Gastroesophageal sphincter (tissue), 3 donors: ENCODE data around the gene OR52B6.

Source experiments
- POLR2A ChIP-seq, 2 donors: fragments of 450-650 bp; IDR thresholded peaks; one replicate each; pipeline ENCODE4 v1.6.1; 2017; ENCODE audit warnings: antibody characterized with exemption in 2 of 2, mild to moderate bottlenecking in 2 of 2, moderate library complexity in 1 of 2
- POLR2AphosphoS5 ChIP-seq: sonication (generic); formaldehyde crosslinking; IDR thresholded peaks from one replicate; pipeline ENCODE4 v1.6.1; 2017; ENCODE audit warnings: antibody characterized with exemption
- TF ChIP-seq, protein P1 (sequence below), 4 experiments: fragments of 200-600 bp in 2 of 4; fragments of 450-650 bp in 2 of 4; sonication (generic) in 1 of 4; IDR thresholded peaks; one replicate each; pipeline ENCODE4 v1.5.1; 2017 to 2019; ENCODE audit warnings: antibody characterized with exemption in 4 of 4, mild to moderate bottlenecking in 2 of 4, moderate library complexity in 2 of 4

DNA sequence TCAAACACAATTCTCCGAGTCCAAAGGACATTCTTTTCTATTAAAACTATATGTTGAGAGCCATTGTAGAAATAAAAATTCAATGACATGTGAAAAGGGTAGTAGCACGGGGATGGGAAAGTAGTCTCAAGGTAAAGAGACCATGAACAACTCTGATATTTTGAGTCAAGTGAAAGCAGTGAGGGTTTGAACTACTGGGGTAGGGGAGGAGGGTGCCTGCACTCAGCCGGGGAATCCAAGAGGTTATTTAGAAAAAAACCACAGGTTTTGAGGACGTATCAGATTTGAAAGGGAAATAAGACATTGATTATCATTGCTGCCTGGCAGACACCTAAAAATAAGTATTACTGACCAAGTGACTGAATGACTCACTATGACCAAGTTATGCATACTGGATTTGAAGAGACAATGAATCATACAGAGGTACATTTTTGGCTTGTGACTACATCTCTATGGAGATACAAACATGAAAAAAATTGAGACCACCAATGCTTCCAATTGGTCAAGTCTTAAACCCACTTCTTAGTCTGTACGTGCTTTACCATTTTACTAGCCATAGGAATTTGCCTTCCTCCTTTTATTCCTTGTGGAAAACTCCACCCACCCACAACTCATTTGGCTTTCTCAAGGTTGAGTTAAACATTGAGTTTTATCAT is 30.1 kb upstream of the OR52B6 start:
- TF ChIP-seq, protein P1, sequence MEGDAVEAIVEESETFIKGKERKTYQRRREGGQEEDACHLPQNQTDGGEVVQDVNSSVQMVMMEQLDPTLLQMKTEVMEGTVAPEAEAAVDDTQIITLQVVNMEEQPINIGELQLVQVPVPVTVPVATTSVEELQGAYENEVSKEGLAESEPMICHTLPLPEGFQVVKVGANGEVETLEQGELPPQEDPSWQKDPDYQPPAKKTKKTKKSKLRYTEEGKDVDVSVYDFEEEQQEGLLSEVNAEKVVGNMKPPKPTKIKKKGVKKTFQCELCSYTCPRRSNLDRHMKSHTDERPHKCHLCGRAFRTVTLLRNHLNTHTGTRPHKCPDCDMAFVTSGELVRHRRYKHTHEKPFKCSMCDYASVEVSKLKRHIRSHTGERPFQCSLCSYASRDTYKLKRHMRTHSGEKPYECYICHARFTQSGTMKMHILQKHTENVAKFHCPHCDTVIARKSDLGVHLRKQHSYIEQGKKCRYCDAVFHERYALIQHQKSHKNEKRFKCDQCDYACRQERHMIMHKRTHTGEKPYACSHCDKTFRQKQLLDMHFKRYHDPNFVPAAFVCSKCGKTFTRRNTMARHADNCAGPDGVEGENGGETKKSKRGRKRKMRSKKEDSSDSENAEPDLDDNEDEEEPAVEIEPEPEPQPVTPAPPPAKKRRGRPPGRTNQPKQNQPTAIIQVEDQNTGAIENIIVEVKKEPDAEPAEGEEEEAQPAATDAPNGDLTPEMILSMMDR (IDR thresholded peaks at IDR 0.05), result no peak
- TF ChIP-seq POLR2A (IDR thresholded peaks at IDR 0.05) (no peak), POLR2AphosphoS5 (no peak)
